HG03378 (cell line): ENCODE data around the gene TASP1.

Source experiments
- ATAC-seq: cut with Tn5 transposase; IDR thresholded peaks from one replicate; pipeline ENCODE4 v1.9.1; 2021; ENCODE audit warnings: mild to moderate bottlenecking, moderate library complexity; ENCODE audit not compliant: unreplicated experiment

TASP1 gene

GRCh38 chr20:13574071-13574470 lies 64.7 kb downstream of the TASP1 start:
- no peak for ATAC-seq

GRCh38 chr20:13571662-13572061 lies 67.1 kb downstream of the TASP1 start:
- ATAC-seq, result no peak

GRCh38 chr20:13567663-13568062 lies 71.1 kb downstream of the TASP1 start:
- no peak for ATAC-seq

GRCh38 chr20:13563854-13564253 lies 74.9 kb downstream of the TASP1 start:
- ATAC-seq, result no peak

GRCh38 chr20:13554706-13555105 lies 84.0 kb downstream of the TASP1 start:
- ATAC-seq, result no peak

- ATAC-seq, result no peak
These were observed 84.7 kb downstream of the TASP1 start for GRCh38 chr20:13554076-13554475.

- no peak for ATAC-seq
These were observed 86.7 kb downstream of the TASP1 start for GRCh38 chr20:13552061-13552460.

GRCh38 chr20:13549451-13549850 lies 89.3 kb downstream of the TASP1 start:
- ATAC-seq, result no peak

- peak; percentile 86 for ATAC-seq
These were observed 92.1 kb downstream of the TASP1 start for GRCh38 chr20:13546497-13547131.

- no peak for ATAC-seq
These were observed 92.9 kb downstream of the TASP1 start for GRCh38 chr20:13545790-13546189.

- ATAC-seq, result no peak
These were observed 94.9 kb downstream of the TASP1 start for GRCh38 chr20:13543783-13544182.

GRCh38 chr20:13535627-13536026 lies 103.1 kb downstream of the TASP1 start:
- no peak for ATAC-seq

- ATAC-seq, result no peak
These were observed 104.8 kb downstream of the TASP1 start for GRCh38 chr20:13533946-13534345.

GRCh38 chr20:13530146-13530545 lies 108.6 kb downstream of the TASP1 start:
- ATAC-seq, result no peak

- ATAC-seq, result no peak
These were observed 112.2 kb downstream of the TASP1 start for GRCh38 chr20:13526551-13526950.

- ATAC-seq, result no peak
These were observed 113.3 kb downstream of the TASP1 start for GRCh38 chr20:13525225-13525940.

GRCh38 chr20:13524339-13524738 lies 114.4 kb downstream of the TASP1 start:
- ATAC-seq, result no peak

- ATAC-seq, result no peak
These were observed 120.9 kb downstream of the TASP1 start for GRCh38 chr20:13517831-13518230.

- no peak for ATAC-seq
These were observed 122.8 kb downstream of the TASP1 start for GRCh38 chr20:13515796-13516558.

GRCh38 chr20:13515291-13515690 lies 123.4 kb downstream of the TASP1 start:
- ATAC-seq, result no peak

GRCh38 chr20:13510837-13511488 lies 127.8 kb downstream of the TASP1 start:
- ATAC-seq, result no peak
